Spleen (tissue), 11 donors: ENCODE data around the gene TMEM61. TPM values are rescaled to one million over a fixed set of nuclear protein-coding genes. Genes with fewer than 3 reads are reported as not detected.

ENCODE experiments used
- DNase-seq: peaks from one replicate; pipeline ENCODE4 v3.0.0-alpha.2; 2020
- H3K27ac ChIP-seq, 8 donors: fragments of 200-600 bp; sonication (generic) in 7 of 8; 1 replicate in 4 of 8; 2 replicates in 4 of 8; pipeline versions ENCODE4 v1.5.0 to v1.8.0; 2016 to 2021; ENCODE audit warnings: inconsistent platforms in 4 of 8, mild to moderate bottlenecking in 4 of 8, moderate library complexity in 1 of 8
- H3K27me3 ChIP-seq, 7 donors: fragments of 200-600 bp; sonication (generic) in 6 of 7; replicated peaks in 1 of 7; 1 replicate in 4 of 7; 2 replicates in 3 of 7; pipeline versions ENCODE4 v1.5.0 to v1.8.0; 2016 to 2021; ENCODE audit warnings: inconsistent platforms in 3 of 7, mild to moderate bottlenecking in 1 of 7
- H3K36me3 ChIP-seq, 6 donors: fragments of 200-600 bp; sonication (generic) in 5 of 6; 1 replicate in 4 of 6; 2 replicates in 2 of 6; pipeline versions ENCODE4 v1.5.0 to v1.8.0; 2016 to 2021; ENCODE audit warnings: inconsistent platforms in 2 of 6
- H3K4me1 ChIP-seq, 6 donors: fragments of 200-600 bp; sonication (generic) in 5 of 6; 1 replicate in 3 of 6; 2 replicates in 3 of 6; pipeline versions ENCODE4 v1.5.0 to v1.8.0; 2016 to 2021; ENCODE audit warnings: inconsistent platforms in 3 of 6
- H3K4me3 ChIP-seq, 8 donors: fragments of 200-600 bp; sonication (generic) in 7 of 8; 1 replicate in 4 of 8; 2 replicates in 4 of 8; pipeline versions ENCODE4 v1.5.0 to v1.8.0; 2016 to 2021; ENCODE audit warnings: inconsistent platforms in 4 of 8, mild to moderate bottlenecking in 4 of 8, moderate library complexity in 2 of 8
- H3K9me3 ChIP-seq, 8 donors: fragments of 200-600 bp; sonication (generic) in 7 of 8; 1 replicate in 4 of 8; 2 replicates in 4 of 8; pipeline versions ENCODE4 v1.5.0 to v1.8.0; 2016 to 2021; ENCODE audit warnings: inconsistent platforms in 4 of 8
- POLR2A ChIP-seq, 3 donors: fragments of 450-650 bp; IDR thresholded peaks; one replicate each; pipeline ENCODE4 v1.5.1; 2017; ENCODE audit warnings: antibody characterized with exemption in 3 of 3, mild to moderate bottlenecking in 1 of 3
- POLR2AphosphoS5 ChIP-seq, 3 donors: sonication (generic); formaldehyde crosslinking; IDR thresholded peaks; one replicate each; pipeline ENCODE4 v1.5.1; 2017; ENCODE audit warnings: antibody characterized with exemption in 3 of 3
- WGBS, 5 donors: extraction: QIAGEN DNeasy Blood & Tissue Kit in 3 of 5; methylation state at CpG; one replicate each; pipeline versions ENCODE4 v1.1.5 to v1.1.7; 2013 to 2018; 5-methylcytosine and 5-hydroxymethylcytosine counted together
- intact Hi-C: fragments of 100-400 bp; cut with DNase I; formaldehyde crosslinking; loops from one replicate; pipeline ENCODE4 v1.15.0; 2023; ENCODE audit warnings: low total_unique reads
- polyA plus RNA-seq, 3 donors: library from polyadenylated mRNA; stranded (reverse); fragments of 200-250 nt; gene quantifications; one replicate each; pipeline ENCODE4 v1.2.1, GENCODE V29; 2013
- total RNA-seq, 7 donors: library from RNA; depleted of rRNA in 3 of 7; stranded (reverse); fragments of >200 nt in 3 of 7; fragmentation: NEBNext Ultra II Directional in 4 of 7; extraction: Animal tissue kit (Norgen Biotek cat#: 25700) in 4 of 7; gene quantifications; one replicate each; pipeline versions ENCODE4 v1.1.0 to v1.2.1, GENCODE V29; 2016 to 2021
- TF ChIP-seq, protein P1 (sequence below), 11 experiments: fragments of 200-600 bp in 7 of 11; fragments of 450-650 bp in 4 of 11; sonication (generic) in 4 of 11; IDR thresholded peaks in 8 of 11; conservative IDR thresholded peaks in 3 of 11; 1 replicate in 7 of 11; 2 replicates in 4 of 11; pipeline versions ENCODE4 v1.4.0 to v1.8.0; 2016 to 2021; ENCODE audit warnings: antibody characterized with exemption in 11 of 11, inconsistent platforms in 4 of 11, mild to moderate bottlenecking in 1 of 11
- donor health status: healthy with polysubstance abuse.
- donor health status: DM: no; HTN: no; CAD: no; lungs with moderate emphysema.
- donor health status: DM: no; HTN: no; CAD: no.
- donor health status: Bipolar disorder and iron deficiency.
- donor health status: healthy.
- donor health status: DM: no; HTN: no; CAD: no.
- donor health status: DM: yes; HTN: yes; CAD: no.

TMEM61 gene
- total and polyA plus RNA-seq, 10 donors: 0.19 to 2.1 (median 0.76) TPM; not detected in 5

DNA sequence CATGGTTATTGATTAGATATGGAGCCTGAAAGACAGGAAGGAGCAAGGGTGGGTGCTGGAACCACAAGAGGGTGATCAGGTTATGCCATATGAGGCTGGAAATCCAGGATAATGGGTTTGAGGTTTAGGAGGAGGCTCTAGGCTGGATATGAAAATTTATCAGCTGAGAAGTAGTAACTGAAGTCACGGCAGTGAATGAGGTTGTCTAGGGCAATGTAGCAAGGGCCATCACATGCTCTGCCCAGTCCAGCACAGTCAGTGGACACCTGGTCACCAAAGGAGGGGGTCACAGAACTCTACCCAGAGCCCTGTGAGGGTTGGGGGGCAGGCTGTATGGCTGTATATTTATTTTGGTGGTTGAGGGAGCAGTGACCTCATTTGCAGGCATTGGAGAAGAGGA lies 10.5 kb upstream of the TMEM61 start:
- TF ChIP-seq, protein P1, sequence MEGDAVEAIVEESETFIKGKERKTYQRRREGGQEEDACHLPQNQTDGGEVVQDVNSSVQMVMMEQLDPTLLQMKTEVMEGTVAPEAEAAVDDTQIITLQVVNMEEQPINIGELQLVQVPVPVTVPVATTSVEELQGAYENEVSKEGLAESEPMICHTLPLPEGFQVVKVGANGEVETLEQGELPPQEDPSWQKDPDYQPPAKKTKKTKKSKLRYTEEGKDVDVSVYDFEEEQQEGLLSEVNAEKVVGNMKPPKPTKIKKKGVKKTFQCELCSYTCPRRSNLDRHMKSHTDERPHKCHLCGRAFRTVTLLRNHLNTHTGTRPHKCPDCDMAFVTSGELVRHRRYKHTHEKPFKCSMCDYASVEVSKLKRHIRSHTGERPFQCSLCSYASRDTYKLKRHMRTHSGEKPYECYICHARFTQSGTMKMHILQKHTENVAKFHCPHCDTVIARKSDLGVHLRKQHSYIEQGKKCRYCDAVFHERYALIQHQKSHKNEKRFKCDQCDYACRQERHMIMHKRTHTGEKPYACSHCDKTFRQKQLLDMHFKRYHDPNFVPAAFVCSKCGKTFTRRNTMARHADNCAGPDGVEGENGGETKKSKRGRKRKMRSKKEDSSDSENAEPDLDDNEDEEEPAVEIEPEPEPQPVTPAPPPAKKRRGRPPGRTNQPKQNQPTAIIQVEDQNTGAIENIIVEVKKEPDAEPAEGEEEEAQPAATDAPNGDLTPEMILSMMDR (IDR thresholded peaks at IDR 0.05 in 8 of 11, conservative IDR thresholded peaks at IDR 0.05 in 3 of 11): no peak
- TF ChIP-seq POLR2AphosphoS5 (IDR thresholded peaks at IDR 0.05): no peak
- TF ChIP-seq POLR2A (IDR thresholded peaks at IDR 0.05): no peak
- Histone ChIP-seq H3K27me3 (peaks cover 0 to 17% (median 0%) of the 10 kb centered on the region in 7 donors), H3K4me3 (no peak overlapping the region), H3K4me1 (peaks cover 7 to 26% (median 20%) of the 10 kb centered on the region in 6 donors), H3K27ac (no peak overlapping the region), H3K36me3 (no peaks in the 10 kb centered on the region), H3K9me3 (no peaks in the 10 kb centered on the region)
- intact Hi-C loops: no loop called here
- 63 to 94% (median 87%) methylated on average over 1 of the region's 1 CpG for WGBS, 5 donors
- DNase-seq: no peak

DNA sequence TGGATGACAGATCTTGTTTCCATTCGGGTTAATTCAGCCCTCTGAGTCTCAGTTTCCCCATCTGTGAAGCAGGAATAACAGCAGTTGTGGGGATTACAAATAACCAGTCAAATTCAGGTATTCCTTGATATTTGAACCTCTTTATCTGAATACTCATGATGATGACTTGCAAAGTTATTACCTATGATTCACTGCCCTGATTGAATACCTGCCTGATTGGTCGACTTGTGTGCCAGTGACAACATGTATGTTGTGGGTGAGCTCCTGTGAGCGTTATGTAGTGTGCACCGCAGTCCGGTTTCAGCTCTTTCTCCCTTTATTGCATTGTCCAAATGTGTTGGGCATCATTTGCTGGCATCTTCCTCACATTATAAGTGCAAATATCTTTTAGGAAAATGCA lies 9.5 kb upstream of the TMEM61 start:
- no peak overlapping the region for H3K4me3 ChIP-seq
- H3K27me3 ChIP-seq: peaks cover 0 to 17% (median 0%) of the 10 kb centered on the region in 7 donors
- H3K27ac ChIP-seq: no peak overlapping the region
- peaks cover 1 to 16% (median 11%) of the 10 kb centered on the region in 6 donors for H3K4me1 ChIP-seq
- no peak for DNase-seq
- TF ChIP-seq POLR2A (IDR thresholded peaks at IDR 0.05) (no peak), POLR2AphosphoS5 (IDR thresholded peaks at IDR 0.05) (no peak)
- TF ChIP-seq, protein P1 (IDR thresholded peaks at IDR 0.05 in 8 of 11, conservative IDR thresholded peaks at IDR 0.05 in 3 of 11): no peak
- H3K9me3 ChIP-seq: no peaks in the 10 kb centered on the region
- intact Hi-C loops: no loop called here
- H3K36me3 ChIP-seq: no peaks in the 10 kb centered on the region
- WGBS, 5 donors: 78 to 96% (median 90%) methylated on average over 5 of the region's 5 CpGs

DNA sequence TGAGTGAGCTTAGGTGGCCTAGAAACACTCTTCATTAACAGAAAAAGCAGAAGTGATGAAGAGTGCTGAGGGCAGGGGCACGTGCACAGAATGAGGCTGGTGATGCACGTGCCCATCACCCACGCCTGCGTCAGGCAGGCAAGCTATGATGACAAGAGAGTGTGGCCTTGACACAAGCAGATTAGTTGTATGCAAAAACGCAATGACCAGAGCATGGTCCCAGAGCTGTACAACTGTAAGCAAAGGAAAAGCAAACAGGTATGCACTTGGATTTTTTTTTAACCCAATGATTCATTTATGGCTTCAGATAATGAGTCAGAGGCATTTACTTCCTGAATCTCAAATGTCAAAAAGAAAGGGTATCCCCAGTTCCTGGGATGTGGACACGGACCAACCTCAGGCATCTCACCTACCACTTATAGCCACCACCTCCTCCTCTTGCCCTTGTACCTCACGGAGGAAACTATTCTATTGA lies 9.1 kb upstream of the TMEM61 start:
- intact Hi-C loops: no loop called here
- Histone ChIP-seq H3K36me3 (no peaks in the 10 kb centered on the region), H3K27ac (no peak overlapping the region), H3K9me3 (no peaks in the 10 kb centered on the region), H3K27me3 (peaks cover 0 to 21% (median 0%) of the 10 kb centered on the region in 7 donors), H3K4me1 (peaks cover 0 to 12% (median 6%) of the 10 kb centered on the region in 6 donors), H3K4me3 (no peak overlapping the region)
- no peak for DNase-seq
- TF ChIP-seq POLR2A (IDR thresholded peaks at IDR 0.05) (no peak), POLR2AphosphoS5 (IDR thresholded peaks at IDR 0.05) (no peak)
- TF ChIP-seq, protein P1 (IDR thresholded peaks at IDR 0.05 in 8 of 11, conservative IDR thresholded peaks at IDR 0.05 in 3 of 11): no peak
- WGBS, 5 donors: 60 to 76% (median 63%) methylated on average over 7 of the region's 7 CpGs

DNA sequence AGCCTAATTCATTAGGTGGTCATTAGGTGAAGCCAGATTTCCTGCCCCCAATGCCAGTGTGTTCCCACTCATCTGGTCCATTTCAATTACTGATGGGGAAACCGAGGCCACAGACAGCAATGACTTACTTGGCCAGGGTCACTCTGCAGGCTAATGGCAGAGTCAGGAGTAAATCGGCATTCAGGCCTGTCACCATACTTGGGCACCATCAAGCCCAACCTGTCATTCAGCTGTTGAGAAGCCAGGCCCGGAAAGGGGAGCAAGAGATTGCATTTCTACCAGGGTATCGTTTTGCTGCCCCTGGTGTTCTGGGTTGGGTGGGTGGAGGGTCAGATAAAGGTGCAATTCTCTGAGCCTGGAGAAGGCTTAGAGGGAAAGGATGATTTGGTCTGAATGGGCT lies 8.0 kb upstream of the TMEM61 start:
- WGBS, 5 donors: 85 to 95% (median 88%) methylated on average over 4 of the region's 4 CpGs
- TF ChIP-seq POLR2AphosphoS5 (IDR thresholded peaks at IDR 0.05) (no peak), POLR2A (IDR thresholded peaks at IDR 0.05) (no peak)
- TF ChIP-seq, protein P1 (IDR thresholded peaks at IDR 0.05 in 8 of 11, conservative IDR thresholded peaks at IDR 0.05 in 3 of 11): no peak
- Histone ChIP-seq H3K9me3 (no peaks in the 10 kb centered on the region), H3K4me3 (no peak overlapping the region), H3K36me3 (no peaks in the 10 kb centered on the region), H3K27me3 (peaks cover 0 to 21% (median 0%) of the 10 kb centered on the region in 7 donors), H3K27ac (no peak overlapping the region), H3K4me1 (peaks cover 0 to 1% (median 0%) of the 10 kb centered on the region in 6 donors)
- intact Hi-C loops: no loop called here
- no peak for DNase-seq
